IMR-90 (cell line): Measurements from ENCODE around the gene TMEM100. TPM values are rescaled to one million over a fixed set of nuclear protein-coding genes. Genes with fewer than 3 reads are reported as not detected.

ENCODE experiments used
- ATAC-seq: fragments of 200-7000 bp; cut with Tn5 transposase; 2 replicates; pipeline ENCODE4 v1.9.1; 2020; ENCODE audit warnings: low read depth, mild to moderate bottlenecking, moderate library complexity
- BruUV-seq: library from RNA; stranded (reverse); fragments of 400-500 nt; replicated peaks from 2 replicates; lab custom pipeline; 2021; lab: Mats Ljungman, UMichigan
- CTCF ChIA-PET: fragments of 300-600 bp; formaldehyde crosslinking; extraction: SDS; loops from one replicate; lab custom pipeline; 2021; ENCODE audit warnings: antibody characterized with exemption; lab: Yijun Ruan, JAX
- POLR2A ChIA-PET: fragments of 300-600 bp; sonication (Branson Sonifier 250); formaldehyde crosslinking; loops from one replicate; lab custom pipeline; 2022; ENCODE audit warnings: antibody characterized with exemption; ENCODE audit not compliant: unreplicated experiment; lab: Charles Lee
- DNase-seq: peaks from one replicate; pipeline ENCODE4 v3.0.0; 2013
- H2AFZ ChIP-seq: replicated peaks from 2 replicates; pipeline ENCODE3; 2013; ENCODE audit warnings: low read length, mild to moderate bottlenecking; ENCODE audit not compliant: poor library complexity
- H2AK5ac ChIP-seq: 2 replicates; pipeline ENCODE4 v1.6.1; 2013; ENCODE audit warnings: low read depth, low read length, inconsistent platforms
- H2AK9ac ChIP-seq: replicated peaks from 2 replicates; pipeline ENCODE3; 2013; ENCODE audit warnings: mild to moderate bottlenecking, low read depth, low read length, moderate library complexity; ENCODE audit not compliant: poor library complexity
- H2BK120ac ChIP-seq: 2 replicates; pipeline ENCODE4 v1.6.1; 2013; ENCODE audit warnings: low read depth, low read length, inconsistent platforms
- H2BK15ac ChIP-seq: 3 replicates; pipeline ENCODE4 v1.6.1; 2013; ENCODE audit warnings: low read depth, low read length, inconsistent platforms
- H2BK20ac ChIP-seq: 2 replicates; pipeline ENCODE4 v1.6.1; 2013; ENCODE audit warnings: low read depth, mild to moderate bottlenecking, inconsistent platforms, low read length, moderate library complexity
- H2BK5ac ChIP-seq: 2 replicates; pipeline ENCODE4 v1.6.1; 2013; ENCODE audit warnings: mild to moderate bottlenecking, low read depth, low read length, inconsistent platforms; ENCODE audit not compliant: poor library complexity, severe bottlenecking
- H3K14ac ChIP-seq: replicated peaks from 2 replicates; pipeline ENCODE4 v1.6.1; 2013; ENCODE audit warnings: low read depth, low read length, inconsistent platforms
- H3K18ac ChIP-seq: 2 replicates; pipeline ENCODE4 v1.6.1; 2013; ENCODE audit warnings: low read depth, low read length, control low read depth
- H3K23ac ChIP-seq: 2 replicates; pipeline ENCODE4 v1.6.1; 2013; ENCODE audit warnings: low read depth, low read length, inconsistent platforms
- H3K27ac ChIP-seq: 2 replicates; pipeline ENCODE4 v1.5.1; 2013; ENCODE audit warnings: mild to moderate bottlenecking, control low read depth, low read length; ENCODE audit not compliant: insufficient read depth
- H3K27me3 ChIP-seq: 2 replicates; pipeline ENCODE4 v1.6.1; 2013; ENCODE audit warnings: low read length; ENCODE audit not compliant: control insufficient read depth, insufficient read depth
- H3K36me3 ChIP-seq: 2 replicates; pipeline ENCODE4 v1.6.1; 2013; ENCODE audit warnings: low read length, mixed read lengths; ENCODE audit not compliant: control insufficient read depth, insufficient read depth
- H3K4ac ChIP-seq: 2 replicates; pipeline ENCODE4 v1.6.1; 2013; ENCODE audit warnings: low read depth, low read length, inconsistent platforms
- H3K4me1 ChIP-seq: 2 replicates; pipeline ENCODE4 v1.6.1; 2013; ENCODE audit warnings: low read length, mixed read lengths; ENCODE audit not compliant: control insufficient read depth, insufficient read depth
- H3K4me2 ChIP-seq: 2 replicates; pipeline ENCODE4 v1.6.1; 2013; ENCODE audit warnings: low read depth, mild to moderate bottlenecking, control low read depth, low read length, moderate library complexity
- H3K4me3 ChIP-seq: 2 replicates; pipeline ENCODE4 v1.5.1; 2013; ENCODE audit warnings: low read depth, mild to moderate bottlenecking, control low read depth, low read length, moderate library complexity; ENCODE audit not compliant: insufficient read depth
- H3K56ac ChIP-seq: 2 replicates; pipeline ENCODE4 v1.6.1; 2013; ENCODE audit warnings: low read length, inconsistent platforms; ENCODE audit not compliant: insufficient read depth; ENCODE audit errors: extremely low read depth
- H3K79me1 ChIP-seq, 2 experiments: 2 replicates each; pipeline ENCODE4 v1.6.1; 2013; ENCODE audit warnings: low read length in 2 of 2, inconsistent platforms in 1 of 2, low read depth in 1 of 2
- H3K9ac ChIP-seq: 2 replicates; pipeline ENCODE4 v1.6.1; 2013; ENCODE audit warnings: low read depth, low read length, control low read depth
- H3K9me1 ChIP-seq: 2 replicates; pipeline ENCODE4 v1.6.1; 2013; ENCODE audit warnings: low read length, inconsistent platforms; ENCODE audit not compliant: insufficient read depth
- H3K9me3 ChIP-seq: 2 replicates; pipeline ENCODE4 v1.6.1; 2013; ENCODE audit warnings: low read length; ENCODE audit not compliant: control insufficient read depth, insufficient read depth
- H4K20me1 ChIP-seq: 2 replicates; pipeline ENCODE4 v1.6.1; 2013; ENCODE audit warnings: low read length, inconsistent platforms; ENCODE audit not compliant: insufficient read depth
- H4K5ac ChIP-seq: 2 replicates; pipeline ENCODE4 v1.6.1; 2013; ENCODE audit warnings: mild to moderate bottlenecking, low read depth, low read length, control low read depth
- H4K8ac ChIP-seq, 2 experiments: 2 replicates each; pipeline ENCODE4 v1.6.1; 2013; ENCODE audit warnings: low read depth in 2 of 2, low read length in 2 of 2, control low read depth in 1 of 2, inconsistent platforms in 1 of 2
- H4K91ac ChIP-seq: 2 replicates; pipeline ENCODE4 v1.6.1; 2013; ENCODE audit warnings: low read depth, low read length, inconsistent platforms; ENCODE audit not compliant: insufficient read depth
- CHD1 ChIP-seq: IDR thresholded peaks from 2 replicates; pipeline ENCODE4 v1.6.1; 2012; ENCODE audit warnings: low read depth, low read length, improper control_type of control experiment
- MAZ ChIP-seq: IDR thresholded peaks from 2 replicates; pipeline ENCODE4 v1.6.1; 2012; ENCODE audit warnings: low read depth, mild to moderate bottlenecking, low read length, improper control_type of control experiment, moderate library complexity, borderline replicate concordance
- WGBS, 2 experiments: methylation state at CpG; one replicate each; pipeline versions ENCODE4 v1.1.5 to v1.1.7; 2013; ENCODE audit warnings: missing lambda C conversion rate in 2 of 2; ENCODE audit not compliant: insufficient read length in 1 of 2; ENCODE audit errors: extremely low coverage in 2 of 2; 5-methylcytosine and 5-hydroxymethylcytosine counted together
- dilution Hi-C: fragments of 300-500 bp; cut with HindIII; formaldehyde crosslinking; loops from one replicate; pipeline ENCODE4 v1.14.3; 2018; ENCODE audit warnings: low sequenced_read_pairs; ENCODE audit not compliant: unreplicated experiment
- in situ Hi-C: fragments of 300-500 bp; cut with MboI; formaldehyde crosslinking; loops from 3 replicates; pipeline ENCODE4 v1.14.3; 2019; ENCODE audit warnings: low sequenced_read_pairs, inconsistent platforms, mixed read lengths
- intact Hi-C: fragments of 100-400 bp; cut with micrococcal nuclease; formaldehyde crosslinking; loops from 2 replicates; pipeline ENCODE4 v1.10.0; 2022
- polyA plus RNA-seq, 3 experiments: library from polyadenylated mRNA; depleted of rRNA; stranded (reverse); fragments of >200 nt; gene quantifications; 2 replicates each; pipeline ENCODE4 v1.2.3, GENCODE V29; 2012; ENCODE audit warnings: low replicate concordance in 1 of 3
- total RNA-seq: library from RNA; depleted of rRNA; stranded (reverse); fragments of >200 nt; gene quantifications from 2 replicates; pipeline ENCODE4 v1.2.3, GENCODE V29; 2012
- TF ChIP-seq, protein P1 (sequence below): fragments of 150-350 bp; IDR thresholded peaks from 2 replicates; pipeline ENCODE4 v1.6.1; 2016; ENCODE audit warnings: low read depth, mild to moderate bottlenecking, low read length, moderate library complexity, borderline replicate concordance
- TF ChIP-seq, protein P2 (sequence below): fragments of 150-350 bp; IDR thresholded peaks from 2 replicates; pipeline ENCODE4 v1.6.1; 2017; ENCODE audit warnings: mild to moderate bottlenecking, antibody characterized with exemption, low read length, low read depth

Gene TMEM100
- total and polyA plus RNA-seq, 2 of the 4 experiments (the other 2 are of a cell fraction) = 0.21 to 0.36 TPM

DNA sequence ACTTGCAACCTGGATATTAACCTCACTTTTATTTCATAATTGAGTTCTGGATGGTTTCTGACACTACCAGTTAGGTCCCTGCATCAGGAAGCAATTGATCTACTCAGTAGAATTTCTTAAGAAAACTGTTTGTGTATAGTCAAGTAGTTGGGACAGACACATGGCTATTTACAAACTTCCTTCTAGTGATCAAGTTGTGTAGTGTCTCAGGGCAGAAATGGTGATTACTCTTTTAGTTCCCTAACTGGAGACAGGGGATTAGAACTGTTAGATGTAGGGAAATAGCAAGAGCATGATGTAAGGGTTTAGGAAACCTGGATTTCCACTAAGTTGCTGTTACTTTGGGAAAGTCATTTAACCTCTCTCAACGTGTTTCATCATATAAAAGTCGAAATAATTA is 30.4 kb downstream of the TMEM100 start:
- POLR2A ChIA-PET = no interaction called here
- no TSS peak for BruUV-seq
- H2AK9ac ChIP-seq = no peak overlapping the region
- DNase-seq = no peak
- no peak overlapping the region for H3K4me3 ChIP-seq
- in situ Hi-C loops (no loop called here), dilution Hi-C loops (no loop called here), intact Hi-C loops (no loop called here)
- H2AFZ ChIP-seq = no peak overlapping the region
- WGBS, 2 experiments = no CpG with 5 or more reads among the region's 2 CpGs
- no peaks in the 10 kb centered on the region for H3K79me1 ChIP-seq
- no peak overlapping the region for H3K9ac ChIP-seq
- H3K14ac ChIP-seq = no peak overlapping the region
- H3K27ac ChIP-seq = no peak overlapping the region
- CTCF ChIA-PET = no interaction called here
- H3K9me3 ChIP-seq = no peaks in the 10 kb centered on the region; the same call in 1 of the 2 replicates
- TF ChIP-seq, protein P1, sequence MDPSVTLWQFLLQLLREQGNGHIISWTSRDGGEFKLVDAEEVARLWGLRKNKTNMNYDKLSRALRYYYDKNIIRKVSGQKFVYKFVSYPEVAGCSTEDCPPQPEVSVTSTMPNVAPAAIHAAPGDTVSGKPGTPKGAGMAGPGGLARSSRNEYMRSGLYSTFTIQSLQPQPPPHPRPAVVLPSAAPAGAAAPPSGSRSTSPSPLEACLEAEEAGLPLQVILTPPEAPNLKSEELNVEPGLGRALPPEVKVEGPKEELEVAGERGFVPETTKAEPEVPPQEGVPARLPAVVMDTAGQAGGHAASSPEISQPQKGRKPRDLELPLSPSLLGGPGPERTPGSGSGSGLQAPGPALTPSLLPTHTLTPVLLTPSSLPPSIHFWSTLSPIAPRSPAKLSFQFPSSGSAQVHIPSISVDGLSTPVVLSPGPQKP = no peak
- TF ChIP-seq CHD1 = no peak
- TF ChIP-seq, protein P2, sequence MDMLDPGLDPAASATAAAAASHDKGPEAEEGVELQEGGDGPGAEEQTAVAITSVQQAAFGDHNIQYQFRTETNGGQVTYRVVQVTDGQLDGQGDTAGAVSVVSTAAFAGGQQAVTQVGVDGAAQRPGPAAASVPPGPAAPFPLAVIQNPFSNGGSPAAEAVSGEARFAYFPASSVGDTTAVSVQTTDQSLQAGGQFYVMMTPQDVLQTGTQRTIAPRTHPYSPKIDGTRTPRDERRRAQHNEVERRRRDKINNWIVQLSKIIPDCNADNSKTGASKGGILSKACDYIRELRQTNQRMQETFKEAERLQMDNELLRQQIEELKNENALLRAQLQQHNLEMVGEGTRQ = no peak
- no peak for TF ChIP-seq MAZ
- no peak for ATAC-seq
- H3K27me3 ChIP-seq = no peaks in the 10 kb centered on the region
- no peaks in the 10 kb centered on the region for H3K4me1 ChIP-seq
- no peak overlapping the region for H3K4me2 ChIP-seq
- no peak overlapping the region for H2BK20ac ChIP-seq
- no peaks in the 10 kb centered on the region for H3K9me1 ChIP-seq
- H4K91ac ChIP-seq = no peak overlapping the region
- H3K4ac ChIP-seq = no peak overlapping the region
- no peak overlapping the region for H4K8ac ChIP-seq
- no peak overlapping the region for H2AK5ac ChIP-seq
- H4K20me1 ChIP-seq = no peaks in the 10 kb centered on the region
- H3K18ac ChIP-seq = no peak overlapping the region
- H2BK5ac ChIP-seq = no peak overlapping the region
- H4K5ac ChIP-seq = no peak overlapping the region
- H2BK15ac ChIP-seq = no peak overlapping the region
- H3K36me3 ChIP-seq = no peaks in the 10 kb centered on the region
- no peak overlapping the region for H2BK120ac ChIP-seq
- no peak overlapping the region for H3K56ac ChIP-seq
- H3K23ac ChIP-seq = no peak overlapping the region
